GM19397 (cell line): ENCODE measurements around the gene UBTD1.
"Not testable (repeated sequence)": the region's sequence is repeated elsewhere in the genome, so short reads cannot be mapped to it uniquely, and the experiment has no call there.

Source experiments
- ATAC-seq: cut with Tn5 transposase; IDR thresholded peaks from one replicate; pipeline ENCODE4 v1.9.1; 2021; ENCODE audit warnings: mild to moderate bottlenecking, moderate library complexity; ENCODE audit not compliant: unreplicated experiment

The UBTD1 gene

GRCh38 chr10:97560731-97561381 lies 62.1 kb downstream of the UBTD1 start:
- ATAC-seq: not testable (repeated sequence)

- not testable (repeated sequence) for ATAC-seq
These were observed 62.8 kb downstream of the UBTD1 start for GRCh38 chr10:97561386-97562077.

GRCh38 chr10:97562329-97562728 lies 63.6 kb downstream of the UBTD1 start:
- not testable (repeated sequence) for ATAC-seq

GRCh38 chr10:97563337-97563736 lies 64.6 kb downstream of the UBTD1 start:
- no peak for ATAC-seq

- ATAC-seq: no peak
These were observed 66.1 kb downstream of the UBTD1 start for GRCh38 chr10:97564776-97565175.

- ATAC-seq: no peak
These were observed 67.7 kb downstream of the UBTD1 start for GRCh38 chr10:97566336-97566996.

- no peak for ATAC-seq
These were observed 69.2 kb downstream of the UBTD1 start for GRCh38 chr10:97567891-97568290.

- ATAC-seq: no peak
These were observed 71.5 kb downstream of the UBTD1 start for GRCh38 chr10:97570146-97570788.

- no peak for ATAC-seq
These were observed 72.2 kb downstream of the UBTD1 start for GRCh38 chr10:97570789-97571471.

- no peak for ATAC-seq
These were observed 72.9 kb downstream of the UBTD1 start for GRCh38 chr10:97571622-97572021.

GRCh38 chr10:97572214-97572989 lies 73.7 kb downstream of the UBTD1 start, which contains the start of gene ANKRD2:
Gene ANKRD2, plus strand, starts transcription at chr10:97572779. Its CDS starts 10 bp downstream, at chr10:97572789.
- ATAC-seq: no peak

- no peak for ATAC-seq
These were observed 74.3 kb downstream of the UBTD1 start for GRCh38 chr10:97573021-97573420.

- no peak for ATAC-seq
These were observed 74.9 kb downstream of the UBTD1 start for GRCh38 chr10:97573672-97574071.

- no peak for ATAC-seq
These were observed 75.8 kb downstream of the UBTD1 start for GRCh38 chr10:97574374-97575126.

- ATAC-seq: no peak
These were observed 76.5 kb downstream of the UBTD1 start for GRCh38 chr10:97575127-97575668.

GRCh38 chr10:97576487-97576886 lies 77.8 kb downstream of the UBTD1 start:
- ATAC-seq: not testable (repeated sequence)

GRCh38 chr10:97577701-97578100 lies 79.0 kb downstream of the UBTD1 start:
- no peak for ATAC-seq

- no peak for ATAC-seq
These were observed 79.6 kb downstream of the UBTD1 start for GRCh38 chr10:97578171-97578844.
